GM18517 (cell line): ENCODE results near the gene SLC4A4.

ENCODE experiments used
- ATAC-seq: cut with Tn5 transposase; IDR thresholded peaks from one replicate; pipeline ENCODE4 v1.9.1; 2021; ENCODE audit warnings: mild to moderate bottlenecking, moderate library complexity; ENCODE audit not compliant: unreplicated experiment

SLC4A4 gene

GRCh38 chr4:71468116-71468710 lies 129.4 kb downstream of the SLC4A4 start:
- ATAC-seq, result no peak

DNA sequence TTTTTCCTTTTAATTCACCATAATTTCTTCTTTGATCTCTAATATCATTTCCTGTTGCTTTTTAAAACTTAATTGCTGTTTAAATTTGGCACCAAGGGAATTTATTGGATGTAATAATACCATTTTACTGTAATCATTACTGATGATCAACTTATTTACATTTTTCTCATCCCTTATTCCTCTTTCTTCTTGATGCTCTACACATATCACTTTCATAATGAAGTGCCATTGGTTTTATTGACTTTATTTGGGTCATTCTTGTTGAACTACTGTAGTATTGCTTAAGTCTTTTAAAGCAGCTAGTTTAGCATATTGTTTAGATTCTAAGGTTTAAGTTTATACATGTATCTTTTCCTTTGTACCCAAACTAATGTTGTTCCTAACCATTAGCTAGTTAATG lies 130.7 kb downstream of the SLC4A4 start:
- ATAC-seq, result no peak

GRCh38 chr4:71470524-71470923 lies 131.7 kb downstream of the SLC4A4 start:
- ATAC-seq, result no peak

DNA sequence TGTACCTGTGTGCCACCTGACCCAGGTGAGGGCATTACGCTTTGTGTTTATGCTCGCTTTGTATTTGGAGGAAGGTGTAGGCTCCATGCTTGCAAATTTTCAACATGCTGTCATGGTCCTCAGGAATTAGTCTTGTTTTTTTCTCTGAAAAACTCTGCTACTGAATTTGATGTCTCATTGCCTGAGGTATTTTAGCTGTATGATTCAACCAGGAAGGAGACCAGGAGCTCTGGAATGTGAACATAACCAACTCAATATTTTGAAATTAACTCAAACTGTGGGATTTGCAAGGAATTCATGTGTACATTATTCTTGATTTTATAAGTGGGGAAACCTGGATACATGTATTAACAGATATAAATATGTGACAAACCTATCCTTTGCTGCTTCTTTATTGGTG lies 134.1 kb downstream of the SLC4A4 start:
- ATAC-seq, result no peak

GRCh38 chr4:71473541-71474240 lies 134.9 kb downstream of the SLC4A4 start:
- no peak for ATAC-seq

GRCh38 chr4:71474731-71475130 lies 135.9 kb downstream of the SLC4A4 start:
- ATAC-seq, result no peak

- ATAC-seq, result no peak
Observed at GRCh38 chr4:71476240-71476639, 137.4 kb downstream of the SLC4A4 start.

DNA sequence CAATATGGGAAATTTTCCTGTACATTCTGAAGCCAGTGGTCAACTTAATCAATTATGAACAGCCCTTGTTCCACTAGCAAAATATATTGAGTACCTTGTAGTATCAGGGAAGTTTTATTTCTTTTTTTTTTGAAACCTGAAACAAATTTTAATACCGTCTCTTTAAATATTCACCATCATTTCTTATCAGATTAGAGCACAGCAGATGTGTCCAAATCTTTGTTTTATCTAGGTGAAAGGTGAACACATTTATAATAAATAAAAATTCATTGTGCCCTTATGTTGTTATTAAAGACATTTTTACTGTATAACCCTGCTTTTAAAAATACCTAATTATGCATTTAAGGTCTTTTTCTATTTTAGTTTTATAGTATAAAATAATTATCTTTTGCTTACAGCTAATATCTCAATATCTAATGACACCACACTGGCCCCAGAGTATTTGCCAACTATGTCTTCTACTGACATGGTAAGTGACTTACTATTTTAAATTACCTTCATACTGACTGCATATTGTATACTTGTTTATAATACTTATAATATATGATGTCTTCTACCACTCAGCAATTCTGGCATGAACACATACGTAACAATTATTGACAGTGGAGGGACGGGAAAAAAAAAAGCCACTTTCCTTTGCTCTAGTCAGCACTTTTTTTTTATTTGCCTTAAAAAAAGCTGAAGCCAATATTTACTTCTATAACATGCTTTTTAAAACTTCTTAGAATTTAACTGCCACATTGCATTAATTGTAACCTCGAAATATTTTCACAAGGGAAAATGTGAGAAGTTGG lies 147.9 kb downstream of the SLC4A4 start:
- no peak for ATAC-seq

DNA sequence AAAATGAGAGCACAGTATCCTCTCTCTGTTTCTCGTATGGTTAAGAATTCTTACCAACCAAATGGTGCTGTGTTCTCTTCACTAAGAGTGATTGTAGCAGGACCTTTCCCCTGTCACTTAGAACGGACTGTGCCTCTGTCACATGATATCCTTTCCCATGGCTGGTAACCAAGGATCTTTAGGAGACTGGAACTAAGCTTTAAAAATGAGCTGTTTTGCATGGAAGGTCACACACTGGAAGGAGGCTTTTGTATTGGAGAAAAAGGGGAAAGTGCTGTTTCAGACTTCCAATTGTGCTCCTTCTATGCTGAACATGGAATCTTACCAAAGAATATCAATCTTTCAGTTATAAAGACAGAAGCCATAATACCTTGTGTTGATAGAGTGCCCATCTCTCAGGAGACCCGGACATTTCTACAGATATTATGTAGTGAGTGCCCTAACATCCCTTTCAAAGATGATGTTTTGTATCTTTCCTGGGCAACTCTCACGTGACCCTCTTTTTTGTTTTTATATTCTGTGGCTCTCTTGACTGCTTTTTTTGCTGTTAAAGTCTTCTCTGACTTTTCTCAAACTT lies 148.6 kb downstream of the SLC4A4 start:
- no peak for ATAC-seq

DNA sequence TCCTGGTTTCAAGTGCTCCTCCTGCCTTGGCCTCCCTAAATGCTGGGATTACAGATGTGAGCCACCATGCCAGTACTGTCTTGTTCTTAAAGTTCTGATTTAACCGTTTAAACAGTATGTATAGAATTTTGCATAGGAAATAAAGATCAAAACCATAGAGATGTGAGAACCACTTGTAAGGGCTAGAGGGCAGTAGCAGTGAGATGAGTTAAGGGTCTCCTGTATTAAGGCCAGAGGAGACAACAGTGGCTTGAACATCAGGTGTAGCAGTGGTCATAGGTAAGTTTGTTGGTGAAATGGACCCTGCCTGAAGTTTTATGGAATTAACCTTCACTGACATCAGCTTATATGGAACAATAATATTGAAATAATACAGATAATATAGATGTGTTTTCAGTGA lies 155.7 kb downstream of the SLC4A4 start:
- ATAC-seq, result no peak

DNA sequence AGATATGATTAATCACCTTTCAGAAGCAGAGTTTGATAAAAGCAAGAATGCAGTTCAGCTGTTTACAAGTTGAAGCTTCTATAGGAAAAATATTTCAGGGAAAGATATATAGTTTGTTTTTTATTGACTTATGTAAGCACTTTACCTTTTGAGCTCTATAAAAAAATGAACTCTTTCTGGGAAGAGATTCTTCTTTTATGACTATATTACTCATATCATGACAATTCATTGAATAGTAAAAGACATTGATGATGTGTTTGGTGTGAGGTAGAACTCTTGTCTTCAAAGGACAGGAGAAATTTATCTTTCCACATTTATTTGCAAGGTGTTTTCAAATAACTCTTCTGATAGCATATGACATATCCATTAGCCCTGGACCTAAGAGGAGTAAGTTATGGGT lies 156.6 kb downstream of the SLC4A4 start:
- ATAC-seq, result no peak

- no peak for ATAC-seq
Observed at GRCh38 chr4:71497078-71497477, 158.3 kb downstream of the SLC4A4 start.

DNA sequence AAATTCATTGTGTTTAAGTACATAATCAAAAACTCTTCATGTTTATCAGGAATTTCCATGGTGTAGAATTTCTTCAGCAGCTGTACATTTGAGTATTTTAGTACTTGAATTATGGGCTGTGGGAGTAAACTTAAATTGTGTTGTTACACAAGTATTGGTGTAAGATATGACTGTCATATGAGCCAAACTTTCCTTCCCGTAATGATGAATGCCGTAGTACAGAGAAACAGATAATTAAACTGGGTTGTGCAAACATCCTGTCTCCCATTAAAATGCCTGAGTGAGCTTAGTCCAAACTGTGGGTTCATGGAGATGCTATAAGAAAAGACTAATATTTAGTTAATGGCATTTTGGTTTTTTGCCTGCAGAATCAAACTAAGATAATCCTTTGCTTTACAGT lies 159.2 kb downstream of the SLC4A4 start:
- ATAC-seq, result no peak

GRCh38 chr4:71498625-71499024 lies 159.8 kb downstream of the SLC4A4 start:
- ATAC-seq, result no peak

DNA sequence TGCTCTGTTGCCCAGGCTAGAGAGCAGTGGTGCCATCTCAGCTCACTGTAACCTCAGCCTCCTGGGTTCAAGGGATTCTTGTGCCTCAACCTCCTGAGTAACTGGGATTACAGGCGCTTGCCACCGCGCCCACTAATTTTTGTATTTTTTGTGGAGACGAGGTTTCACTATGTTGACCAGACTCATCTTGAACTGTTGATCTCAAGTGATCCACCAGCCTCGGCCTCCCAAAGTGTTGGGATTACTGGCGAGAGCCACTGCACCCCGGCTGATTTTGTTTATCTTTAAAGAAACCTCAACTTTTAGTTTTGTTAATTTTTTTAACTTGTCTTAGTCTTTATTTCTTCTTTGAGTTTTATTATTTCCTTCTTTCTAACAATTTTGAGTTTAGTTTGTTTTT lies 163.2 kb downstream of the SLC4A4 start:
- ATAC-seq, result no peak

DNA sequence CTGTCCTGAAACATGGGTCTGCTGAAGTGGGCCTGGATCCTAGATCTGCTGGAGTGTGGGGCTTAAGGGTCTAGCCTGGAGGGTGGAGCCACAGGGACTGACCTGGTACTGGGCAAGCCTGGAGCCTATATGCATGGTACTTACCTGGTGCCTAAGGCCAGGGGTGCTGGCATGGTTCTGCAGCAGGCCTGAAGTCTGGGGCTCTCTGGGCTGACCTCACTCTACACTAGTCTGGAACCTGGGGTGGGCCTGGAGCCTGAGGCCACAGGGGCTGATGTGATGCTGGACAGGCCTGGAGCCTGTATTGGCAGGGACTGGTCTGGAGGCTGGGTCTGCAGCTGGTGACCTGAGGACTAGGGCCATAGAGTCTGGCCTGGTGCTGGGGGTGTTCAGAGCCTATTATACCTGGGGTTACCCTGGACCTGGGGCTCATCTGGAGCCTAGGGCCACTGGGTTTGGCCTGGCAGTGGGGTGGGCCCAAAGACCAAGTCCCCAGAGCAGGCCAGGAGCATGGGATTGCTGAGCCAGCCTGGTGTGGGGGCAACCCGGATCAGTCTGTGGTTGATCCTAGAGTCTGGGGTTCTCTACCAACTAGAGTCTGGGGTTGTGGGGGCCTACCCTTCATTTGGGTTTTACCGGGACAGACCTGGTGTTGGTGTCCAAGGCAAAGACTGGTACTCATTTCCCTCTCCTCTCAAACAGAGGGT lies 179.6 kb downstream of the SLC4A4 start:
- ATAC-seq, result no peak

- ATAC-seq, result no peak
Observed at GRCh38 chr4:71520308-71520707, 181.5 kb downstream of the SLC4A4 start.

- no peak for ATAC-seq
Observed at GRCh38 chr4:71520850-71521249, 182.0 kb downstream of the SLC4A4 start.

GRCh38 chr4:71524756-71525155 lies 185.9 kb downstream of the SLC4A4 start:
- no peak for ATAC-seq

DNA sequence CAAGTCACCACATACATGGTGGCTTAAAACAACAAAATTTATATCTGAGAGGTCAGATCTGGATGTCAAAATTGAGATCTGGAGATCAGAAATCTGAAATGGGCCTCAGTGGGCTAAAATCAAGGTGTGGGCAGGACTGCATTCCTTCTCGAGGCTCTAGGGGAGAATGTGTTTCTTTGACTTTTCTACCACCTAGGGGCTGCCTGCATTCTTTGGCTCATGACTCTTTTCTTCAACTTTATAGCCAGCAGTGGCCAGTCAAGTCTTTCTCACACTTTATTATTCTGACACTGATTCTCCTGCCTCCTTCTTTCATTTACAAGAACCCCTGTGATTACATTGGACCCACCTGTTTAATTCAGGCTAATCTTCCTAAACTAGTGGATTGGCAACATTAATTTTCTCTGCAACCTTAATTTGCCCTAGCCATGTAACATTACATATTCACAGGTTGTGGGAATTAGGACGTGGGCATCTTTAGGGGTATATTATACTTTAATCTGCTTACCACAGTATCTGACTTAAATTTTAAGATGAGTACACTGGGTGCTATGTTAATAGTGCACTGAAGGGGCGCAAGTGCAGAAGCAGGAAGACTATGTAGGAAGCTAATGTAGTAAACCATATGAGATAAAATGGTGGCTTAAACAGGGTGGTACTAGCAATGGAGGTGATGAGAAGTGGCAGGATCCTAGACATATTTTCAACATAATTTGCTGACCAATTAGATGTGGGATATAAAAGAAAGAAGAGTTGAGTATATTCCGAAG lies 188.0 kb downstream of the SLC4A4 start:
- ATAC-seq, result peak; percentile 52
